Activated T-cell treated with anti-CD3 and anti-CD28 coated beads for 48 hours (primary cell): ENCODE data around the gene RAB13.

Source experiments
- DNase-seq: peaks from one replicate; pipeline ENCODE4 v3.0.0-alpha.2; 2020; ENCODE audit warnings: low read depth

The RAB13 gene

GRCh38 chr1:153977250-153978240, 8.6 kb downstream of the RAB13 start, which contains the start of gene JTB:
Gene JTB (minus strand): TSS chr1:153977674. CDS start chr1:153977252, 422 bp downstream.
- peak; percentile 82 for DNase-seq

- no peak for DNase-seq
These were observed 9.3 kb downstream of the RAB13 start for GRCh38 chr1:153976819-153977249.

- DNase-seq = no peak
These were observed 12.6 kb downstream of the RAB13 start for GRCh38 chr1:153973525-153973924.

- DNase-seq = no peak
These were observed 13.1 kb downstream of the RAB13 start for GRCh38 chr1:153973071-153973470.

GRCh38 chr1:153970346-153970745, 15.8 kb downstream of the RAB13 start:
- DNase-seq = no peak

- no peak for DNase-seq
These were observed 17.2 kb downstream of the RAB13 start for GRCh38 chr1:153968972-153969371.

- no peak for DNase-seq
These were observed 17.7 kb downstream of the RAB13 start for GRCh38 chr1:153968408-153968807.

- DNase-seq = no peak
These were observed 18.2 kb downstream of the RAB13 start for GRCh38 chr1:153968000-153968363.

GRCh38 chr1:153967107-153967999, 18.8 kb downstream of the RAB13 start, which contains the start of gene CREB3L4:
Gene CREB3L4 (plus strand): TSS chr1:153967902. CDS start chr1:153968526, 624 bp downstream.
- peak; percentile 76 for DNase-seq

GRCh38 chr1:153963850-153964331, 22.2 kb downstream of the RAB13 start:
- no peak for DNase-seq

- DNase-seq = peak; percentile 91
These were observed 22.9 kb downstream of the RAB13 start, which contains the start of gene SLC39A1 for GRCh38 chr1:153963030-153963849. Gene SLC39A1 (minus strand): TSS chr1:153963537. CDS start chr1:153962715, 822 bp downstream.

- DNase-seq = no peak
These were observed 23.8 kb downstream of the RAB13 start for GRCh38 chr1:153962088-153963029.

- DNase-seq = no peak
These were observed 24.7 kb downstream of the RAB13 start for GRCh38 chr1:153961421-153961820.

GRCh38 chr1:153960206-153960605, 25.9 kb downstream of the RAB13 start:
- DNase-seq = no peak

GRCh38 chr1:153959454-153959853, 26.7 kb downstream of the RAB13 start:
- DNase-seq = no peak

- no peak for DNase-seq
These were observed 27.2 kb downstream of the RAB13 start for GRCh38 chr1:153958961-153959260.

- DNase-seq = peak; percentile 94
These were observed 27.8 kb downstream of the RAB13 start, which contains the start of gene CRTC2 for GRCh38 chr1:153958111-153958960. Gene CRTC2 (minus strand): TSS chr1:153958612. CDS start chr1:153958497, 115 bp downstream.

GRCh38 chr1:153957744-153958110, 28.4 kb downstream of the RAB13 start:
- DNase-seq = no peak

GRCh38 chr1:153956997-153957715, 29.0 kb downstream of the RAB13 start:
- no peak for DNase-seq
